Cardiac septum (tissue), 1 donor: ENCODE results near the gene E2F8. TPM values are rescaled to one million over a fixed set of nuclear protein-coding genes. Genes with fewer than 3 reads are reported as not detected.

Experiments
- DNase-seq: peaks from one replicate; pipeline ENCODE4 v3.0.0-alpha.2; 2020; ENCODE audit warnings: low spot score
- intact Hi-C: fragments of 100-400 bp; cut with DNase I; formaldehyde crosslinking; loops from one replicate; pipeline ENCODE4 v1.14.0; 2022
- total RNA-seq: library from RNA; stranded (reverse); fragmentation: NEBNext Ultra II Directional; extraction: Animal tissue kit (Norgen Biotek cat#: 25700); gene quantifications from one replicate; pipeline ENCODE4 v1.2.1, GENCODE V29; 2021
- donor health status: DM: no; HTN: no; CAD: no.

Gene E2F8
- total RNA-seq, 1 donor from 2014 or later: 4.5 TPM

DNA sequence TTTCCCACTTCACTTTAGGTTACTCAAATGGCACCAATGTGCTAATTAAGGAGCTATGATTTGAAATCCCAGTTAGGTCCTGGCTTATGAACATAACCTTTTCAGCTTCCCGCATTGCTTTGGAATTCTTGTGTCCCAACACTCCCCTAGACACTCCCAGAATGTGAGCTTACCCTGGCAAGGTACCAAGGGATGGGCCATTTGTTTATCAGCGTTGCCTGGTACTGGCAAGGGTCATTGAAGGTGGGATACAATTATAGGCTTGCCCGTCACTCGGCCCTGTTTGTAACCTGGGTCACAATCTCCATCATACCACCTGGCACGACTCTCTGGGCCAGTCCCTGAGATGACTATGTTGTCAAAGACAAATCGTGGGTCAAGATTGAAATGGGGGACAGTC lies 44.3 kb downstream of the E2F8 start:
- DNase-seq: no peak
- intact Hi-C loops: loop anchor here (5.0 kb wide), 1 partner anchor 41 kb away; no protein-coding TSS in a partner anchor

DNA sequence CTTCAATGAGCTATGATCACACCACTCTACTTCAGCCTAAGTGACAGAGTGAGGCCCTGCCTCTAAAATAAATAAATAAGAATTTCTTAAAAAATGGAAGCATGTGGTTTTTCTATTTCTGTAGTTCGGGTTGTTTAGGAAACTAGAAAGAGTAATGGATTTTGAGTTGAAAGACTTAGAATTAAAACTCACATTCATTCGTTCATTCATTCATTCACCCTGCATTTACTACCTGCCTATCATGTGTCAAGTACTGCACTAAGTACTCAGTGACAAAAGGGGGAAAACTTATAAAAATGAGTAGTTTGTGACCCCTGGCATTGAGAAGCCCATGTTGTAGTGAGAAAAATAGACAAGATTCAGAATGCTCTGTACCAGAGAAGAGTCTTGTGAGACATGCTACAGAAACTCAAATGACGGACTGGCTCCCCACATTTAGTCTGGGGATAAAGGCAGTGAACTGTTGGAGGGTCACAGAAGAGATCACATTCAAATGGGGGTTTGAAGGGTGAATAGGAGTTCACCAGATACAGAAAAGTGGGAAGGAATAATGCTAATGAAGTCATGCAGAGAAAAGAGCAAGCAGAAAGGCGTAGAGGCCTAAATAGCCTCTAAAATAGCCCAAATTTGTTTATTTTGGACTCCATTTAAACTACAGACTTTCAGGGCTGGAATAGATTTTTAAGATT lies 46.0 kb downstream of the E2F8 start:
- no peak for DNase-seq
- intact Hi-C loops: loop anchor here (5.0 kb wide), 1 partner anchor 43 kb away; no protein-coding TSS in a partner anchor

DNA sequence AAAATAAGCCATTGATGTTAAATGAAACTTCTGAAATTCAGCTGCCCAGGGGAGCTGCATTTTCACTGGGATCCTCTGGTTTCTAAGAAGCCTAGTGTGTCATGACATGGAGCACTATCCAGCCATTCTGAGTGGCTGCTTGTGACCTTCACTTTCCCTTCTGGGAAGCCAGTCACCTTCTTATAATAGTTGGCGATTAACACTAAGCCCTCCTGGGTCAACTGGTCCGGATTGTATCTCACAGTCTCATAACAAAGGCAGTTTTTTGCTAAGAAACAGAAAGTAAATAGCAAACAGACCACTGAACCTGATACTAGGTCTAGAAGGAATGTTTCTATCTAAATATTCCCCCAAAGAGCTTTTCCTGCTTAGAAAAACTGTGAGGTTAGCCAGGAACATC lies 46.8 kb downstream of the E2F8 start:
- intact Hi-C loops: no loop called here
- no peak for DNase-seq

DNA sequence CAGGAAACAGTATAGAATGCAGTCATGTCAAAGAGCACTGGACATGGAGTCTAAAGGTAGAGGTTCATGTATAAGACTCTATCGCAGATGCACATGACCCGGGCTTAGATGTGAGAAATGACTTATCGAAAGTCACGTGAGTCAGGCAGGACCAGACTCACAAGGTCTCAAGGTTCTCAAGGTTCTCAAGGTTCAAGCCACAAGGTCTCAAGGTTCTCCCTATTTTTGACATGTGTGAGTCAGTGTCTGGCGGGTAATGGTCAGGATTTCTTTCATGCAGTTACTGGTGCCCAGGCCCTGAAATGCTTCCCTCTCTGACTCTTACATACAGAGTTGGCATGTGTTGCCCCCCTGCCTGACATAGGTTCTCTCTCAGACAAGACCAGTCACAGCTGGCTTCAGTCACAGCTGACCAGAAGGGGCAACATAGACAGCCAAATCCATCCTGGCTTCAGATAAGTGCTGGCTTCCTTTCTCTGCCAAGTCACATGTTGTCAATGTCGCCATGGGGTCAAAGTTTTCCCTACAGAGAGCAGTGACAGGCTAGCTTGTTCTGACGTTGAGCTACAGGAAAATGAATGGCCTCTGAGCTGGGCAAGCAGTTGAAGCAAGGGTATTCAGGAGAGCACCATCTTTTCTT lies 49.1 kb downstream of the E2F8 start:
- intact Hi-C loops: no loop called here
- DNase-seq: no peak

DNA sequence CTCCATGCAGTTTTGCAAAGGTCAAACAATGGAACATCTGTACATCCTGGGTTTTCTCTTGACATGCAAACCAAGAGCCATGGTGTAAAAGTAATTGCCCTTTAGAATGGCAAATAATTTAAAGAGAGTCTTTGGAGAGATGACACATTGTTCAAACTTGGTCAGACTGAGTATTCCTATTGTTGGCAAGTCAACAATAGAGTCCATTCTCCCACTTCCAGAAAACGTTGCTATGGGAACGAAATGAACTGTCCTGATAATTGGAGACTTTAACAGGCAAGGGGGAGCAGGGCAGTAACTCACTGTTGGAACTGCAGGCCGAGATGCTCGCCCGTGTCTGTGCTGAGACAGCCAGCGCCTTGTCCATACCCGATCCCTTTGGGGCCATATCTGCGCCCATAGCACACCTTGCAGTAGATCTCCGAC lies 52.9 kb downstream of the E2F8 start:
- no peak for DNase-seq
- intact Hi-C loops: no loop called here

DNA sequence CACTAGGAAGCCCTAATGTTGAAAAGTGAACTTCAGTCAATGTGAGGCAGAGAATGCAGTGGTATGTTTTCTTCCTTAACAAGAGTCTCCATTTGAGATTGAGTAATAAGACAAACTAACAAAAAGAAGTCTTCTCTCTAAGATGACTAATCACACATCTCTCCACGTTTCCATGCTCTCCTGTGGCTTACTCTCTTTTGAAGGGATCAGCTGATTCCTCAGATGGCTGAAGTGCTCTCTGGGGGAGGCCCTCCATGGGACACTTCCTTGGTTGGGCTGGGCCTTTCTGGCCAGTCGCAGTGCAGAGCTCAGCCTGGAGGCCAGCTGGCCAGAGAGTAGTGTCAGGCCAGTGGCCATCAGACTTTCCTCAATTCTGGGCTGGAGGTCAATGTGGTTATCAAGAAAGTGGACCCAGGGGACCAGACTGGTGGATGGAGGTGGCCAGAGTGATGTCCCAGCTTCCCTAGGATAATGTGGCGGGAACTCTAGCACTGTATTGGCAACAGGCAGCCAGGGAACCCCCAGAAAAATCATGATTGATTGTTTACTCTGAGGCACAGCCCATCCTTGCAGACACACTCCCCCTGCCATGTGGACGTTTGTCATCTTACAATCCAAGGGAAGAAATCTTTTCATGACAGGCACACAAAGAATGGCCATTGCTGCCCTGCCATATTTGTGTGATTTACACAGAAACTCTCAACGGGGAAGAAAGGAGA lies 53.5 kb downstream of the E2F8 start:
- no peak for DNase-seq
- intact Hi-C loops: no loop called here

DNA sequence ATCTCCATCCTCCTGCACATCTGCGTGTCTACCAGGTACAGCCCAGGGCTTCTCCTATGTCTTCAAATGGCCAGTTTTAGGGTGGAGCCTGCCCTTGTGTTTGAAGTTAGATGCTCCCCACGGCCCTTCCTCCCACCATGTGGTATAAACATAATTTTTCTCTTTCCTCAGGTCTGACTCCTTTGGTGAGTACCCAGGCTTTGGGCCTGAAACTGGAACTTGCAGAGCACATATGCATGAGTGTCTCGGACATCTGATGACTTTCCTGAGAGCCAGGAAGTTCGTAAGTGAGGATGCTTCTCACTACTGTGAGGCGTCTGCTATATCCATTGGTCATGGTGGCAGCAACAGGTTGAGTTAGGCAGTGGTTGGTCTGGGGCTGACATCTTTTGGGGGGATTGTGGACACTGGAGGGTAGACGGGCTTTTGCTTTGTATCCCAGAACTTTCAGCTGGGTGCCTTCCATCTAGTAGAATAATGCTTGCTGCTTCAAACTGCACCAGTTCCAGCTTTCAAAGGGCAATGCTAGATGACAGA lies 55.2 kb downstream of the E2F8 start:
- intact Hi-C loops: no loop called here
- DNase-seq: no peak

DNA sequence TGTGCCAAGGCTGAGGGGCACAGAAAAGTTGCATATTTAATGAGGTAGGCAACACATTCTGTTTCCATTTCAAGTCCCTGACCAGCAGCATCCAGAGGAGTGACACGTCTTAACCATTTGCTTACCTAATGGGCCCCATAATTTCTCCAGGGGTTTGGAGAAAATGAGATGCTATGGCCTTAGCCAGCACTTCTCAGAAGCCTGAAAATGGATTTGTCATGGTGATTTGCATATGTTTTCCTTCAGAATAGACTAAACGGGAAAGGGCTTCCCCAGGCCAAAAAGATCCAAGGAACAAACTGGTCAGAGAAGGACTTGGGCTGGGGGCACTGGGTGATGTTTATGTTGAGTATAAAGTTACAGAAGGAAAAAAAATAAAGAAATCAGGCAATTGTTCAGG lies 55.7 kb downstream of the E2F8 start:
- intact Hi-C loops: no loop called here
- no peak for DNase-seq

DNA sequence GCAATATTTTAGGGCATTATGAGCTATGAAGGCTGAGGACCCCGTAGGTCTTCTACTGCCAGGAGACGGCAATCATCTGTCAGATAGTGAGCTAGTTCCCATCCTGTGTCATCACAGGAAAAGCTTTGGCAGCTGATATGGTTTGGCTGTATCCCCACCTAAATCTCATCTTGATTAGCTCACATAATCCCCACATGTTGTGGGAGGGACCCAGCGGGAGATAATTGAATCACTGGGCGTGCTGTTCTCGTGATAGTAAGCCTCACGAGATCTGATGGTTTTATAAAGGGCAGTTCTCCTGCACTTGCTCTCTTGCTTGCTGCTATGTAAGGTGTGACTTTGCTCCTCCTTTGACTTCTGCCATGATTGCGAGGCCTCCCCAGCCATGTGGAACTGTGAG lies 57.1 kb downstream of the E2F8 start:
- DNase-seq: no peak

DNA sequence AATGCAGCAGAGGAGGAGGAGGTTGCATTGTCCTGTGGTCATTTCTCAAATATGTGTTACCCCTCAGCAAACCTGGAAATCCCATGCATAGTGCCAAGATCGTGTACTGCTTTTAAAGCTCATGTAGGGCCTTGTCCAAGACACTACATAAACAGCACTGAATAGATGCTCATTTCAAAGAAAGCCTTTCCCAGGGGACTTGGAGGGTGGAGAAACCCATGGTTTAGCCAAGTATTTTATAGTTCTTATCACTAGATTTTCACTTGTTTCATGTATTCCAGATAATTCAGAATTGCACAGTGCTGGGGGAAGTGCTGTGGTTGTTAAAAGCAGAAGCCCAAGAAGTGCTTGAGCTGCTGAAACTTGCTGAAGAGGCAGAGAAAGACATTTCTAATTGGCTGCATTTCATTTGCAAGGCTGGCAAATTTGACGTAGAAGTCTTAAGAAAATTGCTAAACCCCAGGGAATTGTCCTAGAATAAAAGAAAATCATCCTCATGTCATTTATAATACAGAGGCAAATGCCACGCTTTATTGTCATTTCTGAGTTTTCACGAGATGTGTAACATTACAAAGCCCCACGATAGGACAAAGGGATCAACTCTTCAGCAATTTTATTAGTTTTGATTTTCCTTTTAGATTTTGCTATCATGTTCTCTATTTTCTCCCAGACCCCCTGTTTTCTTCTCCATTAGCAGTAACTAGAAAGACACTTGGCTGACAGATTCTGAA lies 59.0 kb downstream of the E2F8 start:
- intact Hi-C loops: no loop called here

More for the DNA sequence above, 57.1 kb downstream of the E2F8 start:
- intact Hi-C loops: no loop called here

DNA sequence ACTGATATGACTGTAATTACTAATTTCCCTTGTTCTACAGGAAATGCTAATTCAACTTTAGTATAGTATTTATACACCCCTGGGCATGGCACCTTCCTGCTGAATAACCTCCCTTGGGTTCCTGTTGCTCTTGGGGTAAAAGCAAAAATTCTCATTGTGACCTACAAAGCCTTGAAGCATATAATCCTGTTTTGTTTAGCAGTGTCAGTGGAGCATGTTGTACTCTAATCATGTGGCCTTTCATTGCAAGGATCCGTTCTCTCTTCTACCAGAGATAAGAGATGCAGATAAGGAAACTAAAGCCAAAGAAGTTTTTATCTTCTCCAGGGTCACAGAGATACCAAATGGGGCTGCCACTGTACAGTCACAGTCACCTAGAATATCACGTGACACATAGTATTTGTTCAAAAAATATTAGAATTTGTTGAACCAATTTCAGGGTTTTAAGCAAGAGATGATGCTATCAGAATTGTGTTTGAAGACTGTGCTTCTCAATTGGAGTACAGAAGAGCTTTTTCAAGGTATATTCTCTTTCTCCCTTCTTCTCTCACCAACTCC lies 64.0 kb downstream of the E2F8 start:
- intact Hi-C loops: no loop called here
- no peak for DNase-seq

More for the DNA sequence above, 59.0 kb downstream of the E2F8 start:
- no peak for DNase-seq

Other genes with a start within 250 kb of the E2F8 start
- gene MRGPRX2, start 180.2 kb downstream of the E2F8 start, total RNA-seq: not detected
- 7.8 TPM for gene ZDHHC13, start 123.8 kb downstream of the E2F8 start, total RNA-seq
- 2,895 TPM for gene CSRP3, start 39.0 kb downstream of the E2F8 start, total RNA-seq